HepG2 (cell line): ENCODE data around the gene PSKH1. TPM values are rescaled to one million over a fixed set of nuclear protein-coding genes. Genes with fewer than 3 reads are reported as not detected.

Experiments used
- AGO2 ChIP-seq: fragments of 200-400 bp; formaldehyde crosslinking; optimal IDR thresholded peaks from 2 replicates; pipeline ENCODE3; 2017; ENCODE audit warnings: mild to moderate bottlenecking, low read depth, low read length, moderate library complexity
- ERF ChIP-seq: IDR thresholded peaks from 2 replicates; pipeline ENCODE4 v1.6.1; 2018; ENCODE audit warnings: missing biosample characterization, missing genetic modification reagents
- HNF4A ChIP-seq: sonication (generic); formaldehyde crosslinking; IDR thresholded peaks from 2 replicates; pipeline ENCODE4 v1.4.0; 2020; ENCODE audit warnings: missing genetic modification reagents
- MAZ ChIP-seq, 2 experiments: sonication (generic) in 1 of 2; formaldehyde crosslinking in 1 of 2; IDR thresholded peaks; 2 replicates each; pipeline versions ENCODE4 v1.5.0 to v1.6.1; 2012 to 2020; ENCODE audit warnings: low read depth in 2 of 2, mild to moderate bottlenecking in 2 of 2, borderline replicate concordance in 1 of 2, improper control_type of control experiment in 1 of 2, low read length in 1 of 2, missing genetic modification reagents in 1 of 2, moderate library complexity in 1 of 2
- NCOA1 ChIP-seq: sonication (generic); formaldehyde crosslinking; IDR thresholded peaks from 2 replicates; pipeline ENCODE4 v1.9.0; 2021; ENCODE audit warnings: missing genetic modification reagents
- PHF20 ChIP-seq: sonication (generic); formaldehyde crosslinking; IDR thresholded peaks from 2 replicates; pipeline ENCODE4 v1.5.0; 2020; ENCODE audit warnings: mild to moderate bottlenecking, missing genetic modification reagents
- RXRB ChIP-seq: IDR thresholded peaks from 2 replicates; pipeline ENCODE4 v1.6.1; 2016; ENCODE audit warnings: borderline replicate concordance, missing genetic modification reagents, missing compliant biosample characterization
- SMARCE1 ChIP-seq: fragments of 450-650 bp; IDR thresholded peaks from 2 replicates; pipeline ENCODE4 v1.6.1; 2017; ENCODE audit warnings: borderline replicate concordance
- TEAD2 ChIP-seq: sonication (generic); formaldehyde crosslinking; IDR thresholded peaks from 2 replicates; pipeline ENCODE4 v1.9.0; 2021; ENCODE audit warnings: missing genetic modification reagents
- ZFP82 ChIP-seq: sonication (generic); formaldehyde crosslinking; IDR thresholded peaks from 2 replicates; pipeline ENCODE4 v1.5.1; 2020; ENCODE audit warnings: mild to moderate bottlenecking, missing genetic modification reagents, borderline replicate concordance
- ZFX ChIP-seq: sonication (generic); formaldehyde crosslinking; IDR thresholded peaks from 2 replicates; pipeline ENCODE4 v1.4.0; 2020; ENCODE audit warnings: mild to moderate bottlenecking, low read depth, missing genetic modification reagents, moderate library complexity
- ZNF17 ChIP-seq: sonication (generic); formaldehyde crosslinking; IDR thresholded peaks from 2 replicates; pipeline ENCODE4 v1.5.0; 2020; ENCODE audit warnings: mild to moderate bottlenecking, missing genetic modification reagents
- ZNF232 ChIP-seq: sonication (generic); formaldehyde crosslinking; IDR thresholded peaks from 2 replicates; pipeline ENCODE4 v1.4.0; 2020; ENCODE audit warnings: missing genetic modification reagents, borderline replicate concordance
- ZNF44 ChIP-seq: sonication (generic); formaldehyde crosslinking; IDR thresholded peaks from 2 replicates; pipeline ENCODE4 v1.5.1; 2020; ENCODE audit warnings: mild to moderate bottlenecking, missing genetic modification reagents
- ZNF557 ChIP-seq: sonication (generic); formaldehyde crosslinking; IDR thresholded peaks from 2 replicates; pipeline ENCODE4 v1.4.0; 2020; ENCODE audit warnings: missing genetic modification reagents
- ZNF619 ChIP-seq: sonication (generic); formaldehyde crosslinking; IDR thresholded peaks from 2 replicates; pipeline ENCODE4 v1.4.0; 2020; ENCODE audit warnings: mild to moderate bottlenecking, missing genetic modification reagents
- ZNF83 ChIP-seq: sonication (generic); formaldehyde crosslinking; IDR thresholded peaks from 2 replicates; pipeline ENCODE4 v1.4.0; 2020; ENCODE audit warnings: missing genetic modification reagents, mild to moderate bottlenecking, borderline replicate concordance
- polyA plus RNA-seq, 8 experiments: library from polyadenylated mRNA; depleted of rRNA in 3 of 8; stranded (reverse) in 7 of 8; unstranded in 1 of 8; fragments of >200 nt; fragmentation: Illumina TruSeq in 4 of 8; extraction: Trizol in 4 of 8; gene quantifications; 2 replicates each; pipeline versions ENCODE4 v1.2.1 to v1.2.3, GENCODE V29; 2011 to 2016; ENCODE audit warnings: low read depth in 4 of 8, missing spikeins in 1 of 8, mixed read lengths in 1 of 8; ENCODE audit not compliant: insufficient read depth in 1 of 8
- total RNA-seq, 5 experiments: library from RNA; depleted of rRNA; stranded (reverse); fragments of >200 nt; fragmentation: Illumina TruSeq; extraction: Trizol; gene quantifications; 2 replicates each; pipeline ENCODE4 v1.2.3, GENCODE V29; 2016; ENCODE audit warnings: low read depth in 1 of 5
- TF ChIP-seq, protein P1 (sequence below): IDR thresholded peaks from 2 replicates; pipeline ENCODE4 v1.6.1; 2012; ENCODE audit warnings: inconsistent platforms
- TF ChIP-seq, protein P2 (sequence below): sonication (generic); formaldehyde crosslinking; IDR thresholded peaks from 2 replicates; pipeline ENCODE4 v1.4.0; 2020; ENCODE audit warnings: missing genetic modification reagents
- TF ChIP-seq, protein P3 (sequence below): sonication (generic); formaldehyde crosslinking; IDR thresholded peaks from 2 replicates; pipeline ENCODE4 v1.8.0; 2022; ENCODE audit warnings: mild to moderate bottlenecking, missing genetic modification reagents, moderate library complexity
- TF ChIP-seq, protein P4 (sequence below), 2 experiments: sonication (generic) in 1 of 2; formaldehyde crosslinking in 1 of 2; IDR thresholded peaks; 2 replicates each; pipeline versions ENCODE4 v1.4.0 to v1.6.1; 2016 to 2020; ENCODE audit warnings: borderline replicate concordance in 1 of 2, low read depth in 1 of 2, mild to moderate bottlenecking in 1 of 2, missing genetic modification reagents in 1 of 2
- TF ChIP-seq, protein P5 (sequence below): sonication (generic); formaldehyde crosslinking; IDR thresholded peaks from 2 replicates; pipeline ENCODE4 v1.4.0; 2020; ENCODE audit warnings: missing genetic modification reagents

The PSKH1 gene
- total and polyA plus RNA-seq, 2 of the 13 experiments (the other 11 are each of a cell fraction or from before 2014, with no cell fraction given), result 8.4 to 19.1 TPM

DNA sequence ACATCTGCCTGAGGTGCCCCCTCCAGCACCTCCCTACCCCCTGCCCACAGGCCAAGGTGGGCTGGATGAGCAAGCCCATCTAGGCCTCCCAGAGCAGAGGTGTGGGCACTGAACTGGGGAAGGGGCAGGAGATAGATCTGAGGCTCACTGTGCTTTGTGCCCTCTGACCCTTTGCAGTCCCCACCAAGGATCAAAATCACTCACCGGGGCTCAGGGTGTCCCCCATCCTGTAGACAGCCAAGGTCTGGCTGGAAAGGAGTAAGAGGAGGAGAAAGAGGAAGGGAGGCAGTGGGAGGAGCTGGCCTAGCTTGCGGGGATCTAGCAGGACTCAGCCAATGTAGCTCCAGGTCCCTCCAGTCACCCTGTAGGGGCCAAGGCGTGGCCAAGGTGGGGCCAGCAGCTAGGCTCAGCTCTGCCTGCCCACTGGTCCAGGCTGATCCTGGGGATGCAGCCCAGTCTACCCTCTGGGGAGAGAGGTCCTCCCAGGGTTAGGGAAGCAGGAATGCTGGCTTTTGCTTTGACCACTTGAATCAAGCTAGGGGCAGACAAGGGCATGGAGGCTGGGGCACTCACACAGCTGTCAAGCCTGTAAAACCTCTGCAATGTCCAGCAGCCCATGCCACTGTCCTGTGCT, 73.6 kb downstream of the PSKH1 start (continued):
- TF ChIP-seq ZNF44, result no peak
- TF ChIP-seq NCOA1 (CRISPR knock-in tag), result no peak
- TF ChIP-seq TEAD2, result no peak
- 0 out of 2 replicates have a peak, but pooled peaks have one; percentile 58 for TF ChIP-seq ZNF619 (CRISPR knock-in tag)
- TF ChIP-seq, protein P1, sequence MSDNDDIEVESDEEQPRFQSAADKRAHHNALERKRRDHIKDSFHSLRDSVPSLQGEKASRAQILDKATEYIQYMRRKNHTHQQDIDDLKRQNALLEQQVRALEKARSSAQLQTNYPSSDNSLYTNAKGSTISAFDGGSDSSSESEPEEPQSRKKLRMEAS, result 0 out of 2 replicates have a peak, but pooled peaks have one; percentile 20
- TF ChIP-seq SMARCE1, result no peak
- TF ChIP-seq, protein P2, sequence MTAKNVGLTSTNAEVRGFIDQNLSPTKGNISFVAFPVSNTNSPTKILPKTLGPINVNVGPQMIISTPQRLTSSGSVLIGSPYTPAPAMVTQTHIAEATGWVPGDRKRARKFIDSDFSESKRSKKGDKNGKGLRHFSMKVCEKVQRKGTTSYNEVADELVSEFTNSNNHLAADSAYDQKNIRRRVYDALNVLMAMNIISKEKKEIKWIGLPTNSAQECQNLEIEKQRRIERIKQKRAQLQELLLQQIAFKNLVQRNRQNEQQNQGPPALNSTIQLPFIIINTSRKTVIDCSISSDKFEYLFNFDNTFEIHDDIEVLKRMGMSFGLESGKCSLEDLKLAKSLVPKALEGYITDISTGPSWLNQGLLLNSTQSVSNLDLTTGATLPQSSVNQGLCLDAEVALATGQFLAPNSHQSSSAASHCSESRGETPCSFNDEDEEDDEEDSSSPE (CRISPR knock-in tag), result 0 out of 2 replicates have a peak, but pooled peaks have one; percentile 24
- TF ChIP-seq, protein P3, sequence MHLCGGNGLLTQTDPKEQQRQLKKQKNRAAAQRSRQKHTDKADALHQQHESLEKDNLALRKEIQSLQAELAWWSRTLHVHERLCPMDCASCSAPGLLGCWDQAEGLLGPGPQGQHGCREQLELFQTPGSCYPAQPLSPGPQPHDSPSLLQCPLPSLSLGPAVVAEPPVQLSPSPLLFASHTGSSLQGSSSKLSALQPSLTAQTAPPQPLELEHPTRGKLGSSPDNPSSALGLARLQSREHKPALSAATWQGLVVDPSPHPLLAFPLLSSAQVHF (CRISPR knock-in tag), result no peak
- TF ChIP-seq, protein P4, sequence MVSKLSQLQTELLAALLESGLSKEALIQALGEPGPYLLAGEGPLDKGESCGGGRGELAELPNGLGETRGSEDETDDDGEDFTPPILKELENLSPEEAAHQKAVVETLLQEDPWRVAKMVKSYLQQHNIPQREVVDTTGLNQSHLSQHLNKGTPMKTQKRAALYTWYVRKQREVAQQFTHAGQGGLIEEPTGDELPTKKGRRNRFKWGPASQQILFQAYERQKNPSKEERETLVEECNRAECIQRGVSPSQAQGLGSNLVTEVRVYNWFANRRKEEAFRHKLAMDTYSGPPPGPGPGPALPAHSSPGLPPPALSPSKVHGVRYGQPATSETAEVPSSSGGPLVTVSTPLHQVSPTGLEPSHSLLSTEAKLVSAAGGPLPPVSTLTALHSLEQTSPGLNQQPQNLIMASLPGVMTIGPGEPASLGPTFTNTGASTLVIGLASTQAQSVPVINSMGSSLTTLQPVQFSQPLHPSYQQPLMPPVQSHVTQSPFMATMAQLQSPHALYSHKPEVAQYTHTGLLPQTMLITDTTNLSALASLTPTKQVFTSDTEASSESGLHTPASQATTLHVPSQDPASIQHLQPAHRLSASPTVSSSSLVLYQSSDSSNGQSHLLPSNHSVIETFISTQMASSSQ (IDR thresholded peaks at IDR 0.05; ENCODE audit: low read depth), result no peak
- TF ChIP-seq, protein P4 (CRISPR knock-in tag; IDR thresholded peaks at IDR 0.05; ENCODE audit: borderline replicate concordance), result peak; percentile 42; the same call in 1 of the 2 replicates
- peak; percentile 33; the same call in 1 of the 2 replicates for TF ChIP-seq ERF (CRISPR knock-in tag)
- TF ChIP-seq ZFX (CRISPR knock-in tag), result peak; percentile 36
- no peak for TF ChIP-seq HNF4A
- no peak; the same call in 1 of the 2 replicates for TF ChIP-seq ZNF557 (CRISPR knock-in tag)
- TF ChIP-seq ZNF17 (CRISPR knock-in tag), result no peak
- TF ChIP-seq PHF20, result no peak
- TF ChIP-seq ZFP82 (CRISPR knock-in tag), result no peak
- TF ChIP-seq MAZ (IDR thresholded peaks at IDR 0.05; ENCODE audit: borderline replicate concordance, low read depth, low read length), result no peak
- 0 out of 2 replicates have a peak, but pooled peaks have one; percentile 37 for TF ChIP-seq MAZ (CRISPR knock-in tag; IDR thresholded peaks at IDR 0.05; ENCODE audit: low read depth)
- no peak; the same call in 1 of the 2 replicates for TF ChIP-seq ZNF232 (CRISPR knock-in tag)
- no peak for TF ChIP-seq ZNF83 (CRISPR knock-in tag)
- no peak for TF ChIP-seq RXRB
- peak; percentile 58 for TF ChIP-seq AGO2
- TF ChIP-seq, protein P5, sequence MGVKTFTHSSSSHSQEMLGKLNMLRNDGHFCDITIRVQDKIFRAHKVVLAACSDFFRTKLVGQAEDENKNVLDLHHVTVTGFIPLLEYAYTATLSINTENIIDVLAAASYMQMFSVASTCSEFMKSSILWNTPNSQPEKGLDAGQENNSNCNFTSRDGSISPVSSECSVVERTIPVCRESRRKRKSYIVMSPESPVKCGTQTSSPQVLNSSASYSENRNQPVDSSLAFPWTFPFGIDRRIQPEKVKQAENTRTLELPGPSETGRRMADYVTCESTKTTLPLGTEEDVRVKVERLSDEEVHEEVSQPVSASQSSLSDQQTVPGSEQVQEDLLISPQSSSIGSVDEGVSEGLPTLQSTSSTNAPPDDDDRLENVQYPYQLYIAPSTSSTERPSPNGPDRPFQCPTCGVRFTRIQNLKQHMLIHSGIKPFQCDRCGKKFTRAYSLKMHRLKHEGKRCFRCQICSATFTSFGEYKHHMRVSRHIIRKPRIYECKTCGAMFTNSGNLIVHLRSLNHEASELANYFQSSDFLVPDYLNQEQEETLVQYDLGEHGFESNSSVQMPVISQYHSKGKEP (CRISPR knock-in tag), result no peak
